GM12878 (cell line): Measurements from ENCODE around the gene ZNF280D. TPM values are rescaled to one million over a fixed set of nuclear protein-coding genes. Genes with fewer than 3 reads are reported as not detected.

Source experiments
- ATAC-seq: fragments of 200-7000 bp; cut with Tn5 transposase; 3 replicates; pipeline ENCODE4 v1.9.1; 2020; ENCODE audit warnings: mild to moderate bottlenecking, moderate library complexity
- BruUV-seq: library from RNA; stranded (reverse); fragments of 400-500 nt; replicated peaks from 2 replicates; lab custom pipeline; 2021; lab: Mats Ljungman, UMichigan
- CTCF ChIA-PET: fragments of 300-600 bp; sonication (Branson Sonifier 250); formaldehyde crosslinking; extraction: SDS; loops from one replicate; lab custom pipeline; 2021; ENCODE audit warnings: inconsistent platforms; lab: Yijun Ruan, JAX
- POLR2A ChIA-PET: fragments of 350-600 bp; formaldehyde crosslinking; extraction: SDS; loops from one replicate; lab custom pipeline; 2021; ENCODE audit warnings: inconsistent platforms; lab: Charles Lee
- RAD21 ChIA-PET: fragments of 300-600 bp; sonication (Branson Sonifier 250); formaldehyde crosslinking; loops from one replicate; lab custom pipeline; 2023; ENCODE audit warnings: antibody characterized with exemption; ENCODE audit not compliant: unreplicated experiment; lab: Charles Lee
- SMC1A ChIA-PET: fragments of 300-600 bp; sonication (Branson Sonifier 250); formaldehyde crosslinking; loops from one replicate; lab custom pipeline; 2023; ENCODE audit not compliant: unreplicated experiment, uncharacterized antibody; lab: Charles Lee
- DNase-seq: peaks from one replicate; pipeline ENCODE4 v3.0.0-alpha.2; 2011; ENCODE audit warnings: low read depth, low spot score
- FAIRE-seq: peaks from 3 replicates; lab custom pipeline; 2011; peaks lifted over from hg19 to GRCh38; lab: Jason Lieb, UNC
- H2AFZ ChIP-seq: 2 replicates; pipeline ENCODE4 v1.6.0; 2011; ENCODE audit warnings: low read depth, low read length, control low read depth; ENCODE audit not compliant: control insufficient read depth
- H3K27ac ChIP-seq: 2 replicates; pipeline ENCODE4 v1.5.1; 2011; ENCODE audit warnings: control low read depth; ENCODE audit not compliant: control insufficient read depth, insufficient read depth
- H3K27me3 ChIP-seq, 2 experiments: replicated peaks in 1 of 2; 2 replicates each; pipeline versions ENCODE4 v1.6.0 to v1.6.1; 2011; ENCODE audit warnings: low read length in 1 of 2; ENCODE audit not compliant: control insufficient read depth in 2 of 2, insufficient read depth in 2 of 2
- H3K36me3 ChIP-seq, 2 experiments: 2 replicates each; pipeline ENCODE4 v1.5.1; 2011; ENCODE audit warnings: low read length in 1 of 2; ENCODE audit not compliant: control insufficient read depth in 2 of 2, insufficient read depth in 2 of 2
- H3K4me1 ChIP-seq: 2 replicates; pipeline ENCODE4 v1.6.1; 2011; ENCODE audit warnings: mild to moderate bottlenecking, low read length, moderate library complexity, mixed read lengths; ENCODE audit not compliant: control insufficient read depth, insufficient read depth
- H3K4me2 ChIP-seq: 2 replicates; pipeline ENCODE4 v1.6.0; 2011; ENCODE audit warnings: control low read depth; ENCODE audit not compliant: control insufficient read depth, insufficient read depth
- H3K4me3 ChIP-seq: fragments of 200-600 bp; sonication (generic); 2 replicates; pipeline ENCODE4 v1.5.1; 2016
- H3K79me2 ChIP-seq: 2 replicates; pipeline ENCODE4 v1.6.0; 2011; ENCODE audit warnings: low read length; ENCODE audit not compliant: control insufficient read depth, insufficient read depth
- H3K9ac ChIP-seq: 2 replicates; pipeline ENCODE4 v1.8.0; 2011; ENCODE audit warnings: low read length, control low read depth, mixed read lengths; ENCODE audit not compliant: control insufficient read depth, insufficient read depth
- H3K9me3 ChIP-seq: replicated peaks from 3 replicates; pipeline ENCODE4 v1.5.1; 2011; ENCODE audit warnings: mild to moderate bottlenecking, low read length; ENCODE audit not compliant: control insufficient read depth, insufficient read depth
- H4K20me1 ChIP-seq: 2 replicates; pipeline ENCODE4 v1.6.0; 2011; ENCODE audit not compliant: control insufficient read depth, insufficient read depth
- GATAD2B ChIP-seq: fragments of 450-650 bp; conservative IDR thresholded peaks from 2 replicates; pipeline ENCODE4 v1.6.1; 2017; ENCODE audit warnings: low read depth, mild to moderate bottlenecking, moderate library complexity
- JUNB ChIP-seq: IDR thresholded peaks from 2 replicates; pipeline ENCODE4 v1.6.1; 2016; ENCODE audit warnings: antibody characterized with exemption, mild to moderate bottlenecking
- MXI1 ChIP-seq: fragments of 150-350 bp; IDR thresholded peaks from 2 replicates; pipeline ENCODE4 v1.6.1; 2011; ENCODE audit warnings: low read depth, mild to moderate bottlenecking, inconsistent platforms, low read length, improper control_type of control experiment
- NFIC ChIP-seq: IDR thresholded peaks from 2 replicates; pipeline ENCODE4 v1.6.1; 2012; ENCODE audit warnings: low read depth, mild to moderate bottlenecking, inconsistent platforms, low read length, moderate library complexity
- NR2C2 ChIP-seq: IDR thresholded peaks from 2 replicates; pipeline ENCODE4 v1.6.1; 2011; ENCODE audit warnings: borderline replicate concordance, low read depth; ENCODE audit not compliant: control insufficient read depth, insufficient read length
- PAX5 ChIP-seq: IDR thresholded peaks from 2 replicates; pipeline ENCODE4 v1.6.1; 2011; ENCODE audit warnings: low read depth, low read length, borderline replicate concordance
- RCOR1 ChIP-seq: conservative IDR thresholded peaks from 2 replicates; pipeline ENCODE4 v1.6.1; 2012; ENCODE audit warnings: low read depth, low read length, improper control_type of control experiment
- SMC3 ChIP-seq: IDR thresholded peaks from 2 replicates; pipeline ENCODE4 v1.6.1; 2011; ENCODE audit warnings: low read length, improper control_type of control experiment, borderline replicate concordance
- SPI1 ChIP-seq: IDR thresholded peaks from 2 replicates; pipeline ENCODE4 v1.6.1; 2011; ENCODE audit warnings: low read depth, mild to moderate bottlenecking, low read length, moderate library complexity, borderline replicate concordance; ENCODE audit not compliant: insufficient read depth
- STAT1 ChIP-seq: fragments of 450-650 bp; conservative IDR thresholded peaks from 2 replicates; pipeline ENCODE4 v1.6.1; 2014; ENCODE audit warnings: antibody characterized with exemption, mild to moderate bottlenecking
- TCF7 ChIP-seq: IDR thresholded peaks from 2 replicates; pipeline ENCODE4 v1.6.1; 2014; ENCODE audit warnings: antibody characterized with exemption, borderline replicate concordance
- WRNIP1 ChIP-seq: IDR thresholded peaks from 2 replicates; pipeline ENCODE4 v1.6.1; 2011; ENCODE audit warnings: low read depth, low read length, improper control_type of control experiment, borderline replicate concordance
- WGBS: methylation state at CpG from one replicate; pipeline ENCODE4 v1.1.6; 2016; ENCODE audit warnings: low lambda C conversion rate; ENCODE audit not compliant: insufficient replicate concordance, insufficient coverage; ENCODE audit errors: missing lambda C conversion rate; 5-methylcytosine and 5-hydroxymethylcytosine counted together
- in situ Hi-C: fragments of 300-500 bp; cut with MboI; formaldehyde crosslinking; loops from 9 replicates; pipeline ENCODE4 v1.14.3; 2018; ENCODE audit warnings: mixed read lengths
- intact Hi-C: fragments of 100-400 bp; cut with micrococcal nuclease; formaldehyde crosslinking; loops from one replicate; pipeline ENCODE4 v1.14.2; 2022; ENCODE audit not compliant: unreplicated experiment
- polyA plus RNA-seq, 11 experiments: library from polyadenylated mRNA; depleted of rRNA in 4 of 11; unstranded in 6 of 11; stranded (reverse) in 5 of 11; fragments of >200 nt; fragmentation: Nextera tagmentation in 4 of 11; fragmentation: Illumina TruSeq in 1 of 11; extraction: Ambion mirVana in 4 of 11; extraction: Trizol in 1 of 11; gene quantifications; 1 replicate in 1 of 11; 2 replicates in 10 of 11; pipeline versions ENCODE4 v1.2.1 to v1.2.3, GENCODE V29; 2011 to 2016; ENCODE audit warnings: inconsistent platforms in 2 of 11, missing spikeins in 2 of 11, low read depth in 1 of 11
- total RNA-seq, 4 experiments: library from RNA; depleted of rRNA in 3 of 4; stranded (reverse); fragments of >200 nt in 3 of 4; fragmentation: Illumina TruSeq in 1 of 4; extraction: Trizol in 1 of 4; gene quantifications; 2 replicates each; pipeline versions ENCODE4 v1.2.1 to v1.2.3, GENCODE V29; 2013 to 2021
- TF ChIP-seq, protein P1 (sequence below): IDR thresholded peaks from 2 replicates; pipeline ENCODE4 v1.6.1; 2011; ENCODE audit warnings: low read depth, mild to moderate bottlenecking, low read length, moderate library complexity, borderline replicate concordance; ENCODE audit errors: extremely low read depth
- TF ChIP-seq, protein P2 (sequence below): fragments of 450-650 bp; IDR thresholded peaks from 2 replicates; pipeline ENCODE4 v1.6.1; 2016; ENCODE audit warnings: mild to moderate bottlenecking

The ZNF280D gene
- total and polyA plus RNA-seq, 10 of the 15 experiments (the other 5 are each of a cell fraction or from before 2014, with no cell fraction given) = 5.6 to 18.6 (median 8.6) TPM

DNA sequence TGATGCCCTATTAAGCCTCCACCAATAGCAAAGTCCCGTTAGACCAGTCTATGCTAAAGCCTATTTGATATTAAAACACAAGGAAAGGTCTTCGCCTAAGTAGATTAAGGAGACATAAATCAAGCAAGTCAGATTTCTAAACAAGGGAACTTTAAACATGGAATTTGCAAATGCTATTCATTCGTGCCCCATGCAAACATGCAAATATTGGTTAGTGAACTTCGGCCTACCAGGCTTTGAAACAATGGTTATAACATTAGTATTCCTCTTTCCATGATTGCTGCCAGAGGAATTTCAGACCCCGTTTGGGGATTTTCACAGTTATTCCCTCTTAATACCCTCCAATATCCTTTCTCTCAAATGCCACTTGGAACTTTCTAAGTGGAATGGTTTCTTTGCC is 36.9 kb upstream of the ZNF280D start:
- ChIA-PET CTCF (interaction anchor here (0.8 kb wide), 1 partner anchor 47 kb away, joined by 3 read pairs; no protein-coding TSS in a partner anchor), SMC1A (no interaction called here), RAD21 (no interaction called here), POLR2A (no interaction called here)
- FAIRE-seq (no peak), ATAC-seq (no peak), DNase-seq (no peak)
- no peak overlapping the region for H3K9ac ChIP-seq
- TF ChIP-seq, protein P1, sequence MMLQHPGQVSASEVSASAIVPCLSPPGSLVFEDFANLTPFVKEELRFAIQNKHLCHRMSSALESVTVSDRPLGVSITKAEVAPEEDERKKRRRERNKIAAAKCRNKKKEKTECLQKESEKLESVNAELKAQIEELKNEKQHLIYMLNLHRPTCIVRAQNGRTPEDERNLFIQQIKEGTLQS = no peak
- no peak for TF ChIP-seq RCOR1
- TF ChIP-seq STAT1 = no peak
- TF ChIP-seq GATAD2B = no peak
- no peak overlapping the region for H2AFZ ChIP-seq
- H3K27me3 ChIP-seq = no peaks in the 10 kb centered on the region
- H3K36me3 ChIP-seq = no peaks in the 10 kb centered on the region
- no TSS peak for BruUV-seq
- in situ Hi-C loops (no loop called here), intact Hi-C loops (no loop called here)
- no peaks in the 10 kb centered on the region; the same call in 1 of the 2 replicates for H3K4me1 ChIP-seq
- H3K27ac ChIP-seq = no peak overlapping the region
- 40% methylated on average over 5 of the region's 5 CpGs for WGBS
- no peaks in the 10 kb centered on the region for H3K79me2 ChIP-seq
- H3K4me2 ChIP-seq = no peak overlapping the region
- no peaks in the 10 kb centered on the region for H4K20me1 ChIP-seq
- no peaks in the 10 kb centered on the region for H3K9me3 ChIP-seq
- H3K4me3 ChIP-seq = no peak overlapping the region

DNA sequence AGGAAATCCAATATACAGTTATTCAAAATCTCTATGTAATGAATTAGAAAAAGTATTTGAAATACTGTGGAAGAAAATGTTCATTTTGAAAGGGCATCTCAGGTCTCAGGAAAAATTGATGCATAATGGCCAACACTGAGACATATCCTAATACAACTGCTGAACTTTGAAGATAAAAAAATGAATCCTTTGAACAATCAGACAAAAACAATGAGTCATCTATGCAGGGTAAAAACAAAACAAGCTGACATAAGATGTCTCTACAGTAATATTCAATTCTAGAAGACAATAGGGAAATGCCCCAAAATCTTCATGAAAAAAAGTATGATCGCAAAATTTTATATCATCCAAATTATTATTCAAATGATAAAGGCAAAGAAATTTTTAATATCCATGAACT is 34.0 kb upstream of the ZNF280D start:
- CTCF ChIA-PET = no interaction called here
- no TSS peak for BruUV-seq
- 0% methylated on average over 1 of the region's 1 CpG for WGBS

More for the DNA sequence above, 34.0 kb upstream of the ZNF280D start:
- ChIA-PET POLR2A (no interaction called here), SMC1A (no interaction called here), RAD21 (no interaction called here)
- in situ Hi-C loops = no loop called here
- H3K27me3 ChIP-seq = no peaks in the 10 kb centered on the region
- H3K4me1 ChIP-seq = no peaks in the 10 kb centered on the region; the same call in 1 of the 2 replicates
- ATAC-seq (no peak), FAIRE-seq (no peak), DNase-seq (no peak)
- no peaks in the 10 kb centered on the region for H3K36me3 ChIP-seq
- TF ChIP-seq, protein P2, sequence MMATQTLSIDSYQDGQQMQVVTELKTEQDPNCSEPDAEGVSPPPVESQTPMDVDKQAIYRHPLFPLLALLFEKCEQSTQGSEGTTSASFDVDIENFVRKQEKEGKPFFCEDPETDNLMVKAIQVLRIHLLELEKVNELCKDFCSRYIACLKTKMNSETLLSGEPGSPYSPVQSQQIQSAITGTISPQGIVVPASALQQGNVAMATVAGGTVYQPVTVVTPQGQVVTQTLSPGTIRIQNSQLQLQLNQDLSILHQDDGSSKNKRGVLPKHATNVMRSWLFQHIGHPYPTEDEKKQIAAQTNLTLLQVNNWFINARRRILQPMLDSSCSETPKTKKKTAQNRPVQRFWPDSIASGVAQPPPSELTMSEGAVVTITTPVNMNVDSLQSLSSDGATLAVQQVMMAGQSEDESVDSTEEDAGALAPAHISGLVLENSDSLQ = no peak
- no peak for TF ChIP-seq MXI1
- no peak for TF ChIP-seq SPI1
- TF ChIP-seq TCF7 = peak; percentile 30; the same call in 1 of the 2 replicates
- peak; percentile 76 for TF ChIP-seq JUNB
- no peak for TF ChIP-seq PAX5
- no peak for TF ChIP-seq WRNIP1
- 0 out of 2 replicates have a peak, but pooled peaks have one; percentile 29 for TF ChIP-seq NFIC
- TF ChIP-seq NR2C2 = no peak
- no peak for TF ChIP-seq SMC3
- H3K4me3 ChIP-seq = no peak overlapping the region
- no peaks in the 10 kb centered on the region for H3K79me2 ChIP-seq
- H2AFZ ChIP-seq = no peak overlapping the region
- no peak overlapping the region for H3K4me2 ChIP-seq
- H3K27ac ChIP-seq = no peak overlapping the region
- intact Hi-C loops = no loop called here
- no peaks in the 10 kb centered on the region for H3K9me3 ChIP-seq
- no peaks in the 10 kb centered on the region for H4K20me1 ChIP-seq
- H3K9ac ChIP-seq = no peak overlapping the region
